SK-N-SH treated with all-trans-retinoic acid at 6 μM for 48 hours (cell line): ENCODE data around the gene LMTK2.

Experiments used
- ATAC-seq: fragments of 200-7000 bp; cut with Tn5 transposase; 3 replicates; pipeline ENCODE4 v1.9.1; 2020; ENCODE audit warnings: mild to moderate bottlenecking, moderate library complexity
- ARNTL ChIP-seq: fragments of 450-650 bp; formaldehyde crosslinking; IDR thresholded peaks from 2 replicates; pipeline ENCODE4 v1.5.0; 2020; ENCODE audit warnings: low read depth, mild to moderate bottlenecking, moderate library complexity, borderline replicate concordance
- BACH2 ChIP-seq: fragments of 250-450 bp; sonication (Bioruptor Pico); IDR thresholded peaks from 2 replicates; pipeline ENCODE4 v1.9.0; 2021; ENCODE audit warnings: mild to moderate bottlenecking, borderline replicate concordance
- ESRRG ChIP-seq: fragments of 250-450 bp; sonication (Bioruptor Pico); IDR thresholded peaks from 2 replicates; pipeline ENCODE4 v1.6.1; 2021; ENCODE audit warnings: mild to moderate bottlenecking
- GLIS3 ChIP-seq: fragments of 250-450 bp; sonication (Bioruptor Pico); IDR thresholded peaks from 2 replicates; pipeline ENCODE4 v1.5.0; 2020; ENCODE audit warnings: mild to moderate bottlenecking, moderate library complexity
- OSR1 ChIP-seq: fragments of 250-450 bp; sonication (Bioruptor Pico); IDR thresholded peaks from 2 replicates; pipeline ENCODE4 v1.8.0; 2022; ENCODE audit warnings: moderate library complexity, mild to moderate bottlenecking, inconsistent platforms
- PPARA ChIP-seq: fragments of 250-450 bp; sonication (Bioruptor Pico); IDR thresholded peaks from 2 replicates; pipeline ENCODE4 v1.5.0; 2020; ENCODE audit warnings: mild to moderate bottlenecking, borderline replicate concordance
- SNAI2 ChIP-seq: fragments of 250-450 bp; sonication (Bioruptor Pico); IDR thresholded peaks from 2 replicates; pipeline ENCODE4 v1.5.0; 2020; ENCODE audit warnings: mild to moderate bottlenecking, moderate library complexity
- TCF4 ChIP-seq: fragments of 250-450 bp; sonication (Bioruptor Pico); IDR thresholded peaks from 2 replicates; pipeline ENCODE4 v1.8.0; 2021; ENCODE audit warnings: mild to moderate bottlenecking, moderate library complexity, borderline replicate concordance
- TOX ChIP-seq: fragments of 250-450 bp; sonication (Bioruptor Pico); IDR thresholded peaks from 2 replicates; pipeline ENCODE4 v1.8.0; 2021; ENCODE audit warnings: mild to moderate bottlenecking, moderate library complexity, borderline replicate concordance
- ZC3H10 ChIP-seq: fragments of 250-450 bp; sonication (Bioruptor Pico); IDR thresholded peaks from 2 replicates; pipeline ENCODE4 v1.5.1; 2021; ENCODE audit warnings: mild to moderate bottlenecking, moderate library complexity
- ZFP3 ChIP-seq: fragments of 250-450 bp; sonication (Bioruptor Pico); IDR thresholded peaks from 2 replicates; pipeline ENCODE4 v1.5.0; 2020; ENCODE audit warnings: mild to moderate bottlenecking, moderate library complexity
- ZFP30 ChIP-seq: fragments of 450-650 bp; formaldehyde crosslinking; IDR thresholded peaks from 2 replicates; pipeline ENCODE4 v1.5.0; 2022; ENCODE audit warnings: mild to moderate bottlenecking, moderate library complexity
- ZNF565 ChIP-seq: fragments of 450-650 bp; formaldehyde crosslinking; conservative IDR thresholded peaks from 2 replicates; pipeline ENCODE4 v1.5.0; 2020; ENCODE audit warnings: low read depth, mild to moderate bottlenecking, moderate library complexity
- ZNF70 ChIP-seq: fragments of 450-650 bp; formaldehyde crosslinking; IDR thresholded peaks from 2 replicates; pipeline ENCODE4 v1.5.0; 2020; ENCODE audit warnings: mild to moderate bottlenecking, moderate library complexity
- ZNF8 ChIP-seq: fragments of 450-650 bp; formaldehyde crosslinking; IDR thresholded peaks from 2 replicates; pipeline ENCODE4 v1.5.0; 2020; ENCODE audit warnings: mild to moderate bottlenecking, moderate library complexity
- TF ChIP-seq, protein P1 (sequence below): fragments of 250-450 bp; sonication (Bioruptor Pico); IDR thresholded peaks from 2 replicates; pipeline ENCODE4 v1.8.0; 2021; ENCODE audit warnings: low read depth, mild to moderate bottlenecking, moderate library complexity, borderline replicate concordance
- TF ChIP-seq, protein P2 (sequence below): fragments of 250-450 bp; sonication (Bioruptor Pico); IDR thresholded peaks from 2 replicates; pipeline ENCODE4 v1.5.1; 2020; ENCODE audit warnings: low read depth, mild to moderate bottlenecking, moderate library complexity
- TF ChIP-seq, protein P3 (sequence below): fragments of 250-450 bp; sonication (Bioruptor Pico); IDR thresholded peaks from 2 replicates; pipeline ENCODE4 v1.5.0; 2020; ENCODE audit warnings: mild to moderate bottlenecking, moderate library complexity

Gene LMTK2

DNA sequence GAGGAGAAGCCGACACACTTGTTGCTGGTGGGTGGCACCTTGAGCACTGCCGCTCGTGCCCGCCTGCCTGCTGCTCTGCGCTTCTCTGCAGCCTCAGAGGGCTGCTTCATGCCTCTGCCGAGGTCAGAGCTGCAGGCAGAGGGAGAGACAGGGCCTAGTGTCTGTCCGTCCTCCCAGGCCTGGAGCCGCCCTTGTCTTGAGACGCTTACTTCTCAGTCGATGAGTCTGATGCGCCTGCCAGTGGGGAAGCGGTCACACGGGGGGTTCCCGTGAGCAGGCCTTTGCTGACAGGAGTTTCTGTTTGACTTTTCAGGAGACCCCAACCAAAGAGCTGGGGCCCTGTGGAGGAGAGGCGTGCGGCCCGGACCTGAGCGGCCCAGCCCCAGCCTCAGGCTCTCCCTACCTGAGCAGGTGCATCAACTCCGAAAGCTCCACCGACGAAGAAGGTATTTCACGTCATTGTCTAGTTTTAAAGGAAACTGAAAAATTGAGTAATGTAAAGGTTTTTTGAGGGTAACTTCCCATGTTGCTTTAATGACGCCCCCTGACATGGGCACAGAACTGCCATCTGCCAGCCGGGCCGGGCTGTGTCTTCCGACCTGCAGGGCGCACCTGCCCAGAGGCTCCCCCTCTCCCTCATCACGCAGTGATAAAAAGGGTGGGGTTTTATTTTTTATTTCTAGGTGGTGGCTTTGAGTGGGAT is 96.8 kb downstream of the LMTK2 start (continued):
- TF ChIP-seq, protein P1, sequence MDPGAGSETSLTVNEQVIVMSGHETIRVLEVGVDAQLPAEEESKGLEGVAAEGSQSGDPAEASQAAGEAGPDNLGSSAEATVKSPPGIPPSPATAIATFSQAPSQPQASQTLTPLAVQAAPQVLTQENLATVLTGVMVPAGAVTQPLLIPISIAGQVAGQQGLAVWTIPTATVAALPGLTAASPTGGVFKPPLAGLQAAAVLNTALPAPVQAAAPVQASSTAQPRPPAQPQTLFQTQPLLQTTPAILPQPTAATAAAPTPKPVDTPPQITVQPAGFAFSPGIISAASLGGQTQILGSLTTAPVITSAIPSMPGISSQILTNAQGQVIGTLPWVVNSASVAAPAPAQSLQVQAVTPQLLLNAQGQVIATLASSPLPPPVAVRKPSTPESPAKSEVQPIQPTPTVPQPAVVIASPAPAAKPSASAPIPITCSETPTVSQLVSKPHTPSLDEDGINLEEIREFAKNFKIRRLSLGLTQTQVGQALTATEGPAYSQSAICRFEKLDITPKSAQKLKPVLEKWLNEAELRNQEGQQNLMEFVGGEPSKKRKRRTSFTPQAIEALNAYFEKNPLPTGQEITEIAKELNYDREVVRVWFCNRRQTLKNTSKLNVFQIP: no peak
- TF ChIP-seq BACH2 (CRISPR knock-in tag): no peak
- TF ChIP-seq TCF4 (CRISPR knock-in tag): no peak
- no peak for TF ChIP-seq ZFP30 (CRISPR knock-in tag)
- TF ChIP-seq ZFP3: no peak
- TF ChIP-seq, protein P2, sequence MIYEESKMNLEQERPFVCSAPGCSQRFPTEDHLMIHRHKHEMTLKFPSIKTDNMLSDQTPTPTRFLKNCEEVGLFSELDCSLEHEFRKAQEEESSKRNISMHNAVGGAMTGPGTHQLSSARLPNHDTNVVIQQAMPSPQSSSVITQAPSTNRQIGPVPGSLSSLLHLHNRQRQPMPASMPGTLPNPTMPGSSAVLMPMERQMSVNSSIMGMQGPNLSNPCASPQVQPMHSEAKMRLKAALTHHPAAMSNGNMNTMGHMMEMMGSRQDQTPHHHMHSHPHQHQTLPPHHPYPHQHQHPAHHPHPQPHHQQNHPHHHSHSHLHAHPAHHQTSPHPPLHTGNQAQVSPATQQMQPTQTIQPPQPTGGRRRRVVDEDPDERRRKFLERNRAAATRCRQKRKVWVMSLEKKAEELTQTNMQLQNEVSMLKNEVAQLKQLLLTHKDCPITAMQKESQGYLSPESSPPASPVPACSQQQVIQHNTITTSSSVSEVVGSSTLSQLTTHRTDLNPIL: no peak
- TF ChIP-seq GLIS3 (CRISPR knock-in tag): no peak

DNA sequence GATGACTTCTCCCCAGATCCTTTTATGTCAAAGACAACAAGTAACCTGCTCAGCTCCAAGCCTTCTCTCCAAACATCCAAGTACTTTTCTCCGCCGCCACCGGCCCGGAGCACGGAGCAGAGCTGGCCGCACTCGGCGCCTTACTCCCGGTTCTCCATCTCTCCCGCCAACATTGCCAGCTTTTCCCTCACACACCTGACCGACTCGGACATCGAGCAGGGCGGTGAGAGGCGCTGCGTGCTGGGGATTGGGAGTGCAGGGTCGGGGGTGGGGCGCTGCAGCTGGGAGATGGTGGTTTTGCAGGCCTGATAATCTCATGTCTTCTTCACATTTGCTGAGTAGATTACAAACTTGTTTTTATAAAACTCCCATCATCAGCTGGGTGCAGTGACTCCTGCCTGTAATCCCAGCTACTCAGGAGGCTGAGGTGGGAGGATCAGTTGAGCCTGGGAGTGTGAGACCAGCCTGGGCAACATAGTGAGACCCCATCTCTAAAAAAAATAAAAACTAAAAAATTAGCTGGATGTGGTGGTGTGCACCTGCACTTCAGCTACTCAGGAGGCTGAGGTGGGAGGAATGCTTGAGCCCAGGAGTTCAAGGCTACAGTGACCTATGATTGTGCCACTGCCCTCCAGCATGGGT is 97.4 kb downstream of the LMTK2 start:
- ATAC-seq: no peak
- TF ChIP-seq PPARA (CRISPR knock-in tag): no peak
- TF ChIP-seq, all 23 proteins: peak for 0

DNA sequence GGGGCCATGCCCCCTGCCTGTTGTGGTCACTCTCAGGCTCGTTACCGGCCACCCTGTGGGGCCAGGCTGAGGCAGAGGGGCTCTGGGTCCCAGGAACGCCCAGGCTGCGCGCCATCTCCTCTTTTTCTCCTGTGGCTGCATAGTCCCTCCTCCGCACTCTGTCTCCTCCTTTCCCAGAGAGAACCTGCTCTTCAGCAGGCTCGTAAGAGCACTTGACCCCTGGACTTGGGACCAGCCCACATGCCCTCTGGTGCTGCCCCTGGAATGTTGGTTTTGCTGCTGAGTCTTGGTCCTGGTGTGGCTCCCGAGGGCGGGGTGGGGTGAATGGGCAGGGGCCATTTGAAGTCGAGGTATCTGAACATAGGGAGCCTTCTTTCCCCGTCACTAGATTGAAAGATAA is 98.0 kb downstream of the LMTK2 start:
- ATAC-seq: no peak
- TF ChIP-seq ZNF565: no peak
- TF ChIP-seq ZNF8: no peak
- no peak for TF ChIP-seq ZFP30 (CRISPR knock-in tag)
- TF ChIP-seq ZFP3: no peak
- no peak for TF ChIP-seq GLIS3 (CRISPR knock-in tag)
- TF ChIP-seq, protein P3, sequence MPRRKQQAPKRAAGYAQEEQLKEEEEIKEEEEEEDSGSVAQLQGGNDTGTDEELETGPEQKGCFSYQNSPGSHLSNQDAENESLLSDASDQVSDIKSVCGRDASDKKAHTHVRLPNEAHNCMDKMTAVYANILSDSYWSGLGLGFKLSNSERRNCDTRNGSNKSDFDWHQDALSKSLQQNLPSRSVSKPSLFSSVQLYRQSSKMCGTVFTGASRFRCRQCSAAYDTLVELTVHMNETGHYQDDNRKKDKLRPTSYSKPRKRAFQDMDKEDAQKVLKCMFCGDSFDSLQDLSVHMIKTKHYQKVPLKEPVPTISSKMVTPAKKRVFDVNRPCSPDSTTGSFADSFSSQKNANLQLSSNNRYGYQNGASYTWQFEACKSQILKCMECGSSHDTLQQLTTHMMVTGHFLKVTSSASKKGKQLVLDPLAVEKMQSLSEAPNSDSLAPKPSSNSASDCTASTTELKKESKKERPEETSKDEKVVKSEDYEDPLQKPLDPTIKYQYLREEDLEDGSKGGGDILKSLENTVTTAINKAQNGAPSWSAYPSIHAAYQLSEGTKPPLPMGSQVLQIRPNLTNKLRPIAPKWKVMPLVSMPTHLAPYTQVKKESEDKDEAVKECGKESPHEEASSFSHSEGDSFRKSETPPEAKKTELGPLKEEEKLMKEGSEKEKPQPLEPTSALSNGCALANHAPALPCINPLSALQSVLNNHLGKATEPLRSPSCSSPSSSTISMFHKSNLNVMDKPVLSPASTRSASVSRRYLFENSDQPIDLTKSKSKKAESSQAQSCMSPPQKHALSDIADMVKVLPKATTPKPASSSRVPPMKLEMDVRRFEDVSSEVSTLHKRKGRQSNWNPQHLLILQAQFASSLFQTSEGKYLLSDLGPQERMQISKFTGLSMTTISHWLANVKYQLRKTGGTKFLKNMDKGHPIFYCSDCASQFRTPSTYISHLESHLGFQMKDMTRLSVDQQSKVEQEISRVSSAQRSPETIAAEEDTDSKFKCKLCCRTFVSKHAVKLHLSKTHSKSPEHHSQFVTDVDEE (CRISPR knock-in tag): no peak

DNA sequence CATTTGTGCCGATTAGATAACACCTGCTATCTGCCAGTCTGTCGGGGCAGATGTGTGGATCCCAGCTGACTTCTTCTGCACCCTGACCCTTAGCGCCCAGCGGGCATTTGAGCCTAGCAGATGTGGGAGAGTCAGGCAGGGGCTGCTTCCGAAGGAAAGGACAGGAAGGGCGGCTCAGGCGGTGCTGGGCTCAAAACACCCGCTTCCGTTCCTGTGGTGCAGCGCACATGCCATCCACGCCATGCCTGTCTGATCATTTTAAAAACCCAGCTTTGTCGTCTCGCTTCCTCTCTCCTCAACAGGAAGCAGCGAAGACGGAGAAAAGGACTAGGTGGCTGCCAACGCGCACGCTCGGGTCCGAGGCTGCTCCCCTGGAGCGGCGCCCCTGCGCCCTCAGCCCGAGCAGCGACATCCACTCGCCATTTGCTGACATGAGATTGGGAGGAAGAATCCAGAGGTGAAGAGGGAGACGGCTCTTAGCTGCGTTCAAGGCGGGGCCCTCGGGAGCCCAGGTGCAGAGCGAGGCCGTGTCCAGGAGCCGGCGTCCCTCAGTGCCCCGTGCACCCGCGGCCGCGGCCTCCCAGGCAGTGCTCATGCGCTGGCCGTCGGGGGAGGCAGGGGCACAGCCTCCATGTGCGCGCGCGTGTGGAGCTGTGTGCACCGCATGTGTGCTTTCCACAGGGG is 98.6 kb downstream of the LMTK2 start:
- no peak for ATAC-seq
- TF ChIP-seq ZNF8: no peak
- TF ChIP-seq GLIS3 (CRISPR knock-in tag): no peak
- TF ChIP-seq ARNTL (CRISPR knock-in tag): no peak
- TF ChIP-seq, all 23 proteins: peak for 0

DNA sequence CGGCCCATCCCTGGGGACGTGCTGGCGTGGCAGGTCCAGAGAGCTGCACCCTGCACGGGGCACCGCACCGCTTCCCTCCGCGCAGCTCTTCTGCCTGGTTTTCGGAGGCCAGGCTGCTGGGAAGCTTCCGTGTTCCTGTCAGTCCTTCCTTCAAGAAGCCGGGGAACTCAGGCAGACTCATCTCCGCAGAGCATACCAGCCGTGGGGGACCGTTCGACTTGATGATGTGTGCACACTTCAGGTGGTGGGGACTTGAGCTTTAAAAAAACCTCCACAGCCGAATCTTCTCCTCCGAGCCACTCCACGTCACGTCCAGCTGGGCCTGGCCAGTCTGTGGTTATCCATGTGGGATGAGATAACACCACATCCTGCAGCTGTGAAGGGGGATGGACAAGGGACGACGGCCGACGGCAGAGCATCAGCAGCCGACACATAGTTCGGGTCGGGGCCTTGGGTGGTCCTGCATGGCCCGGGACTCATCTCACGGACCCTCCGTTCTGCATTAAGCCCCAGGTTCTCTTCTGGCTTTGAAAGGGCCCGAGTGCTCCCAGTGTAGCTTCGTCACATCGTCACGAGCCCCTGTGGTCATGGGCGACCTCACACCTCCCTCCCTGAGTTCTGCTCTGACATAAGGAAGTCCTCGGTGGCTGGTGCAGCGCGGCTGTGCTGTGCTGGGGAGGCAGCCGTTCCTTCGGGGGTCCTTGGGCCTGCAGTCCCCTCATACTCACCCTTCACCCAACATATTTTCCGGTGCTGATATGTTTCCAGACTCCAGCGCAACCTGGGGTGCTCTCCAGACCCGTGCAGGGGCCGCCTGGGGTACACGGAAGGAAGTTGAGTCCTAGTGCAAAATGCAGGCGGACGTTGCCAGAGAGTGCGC is 100.0 kb downstream of the LMTK2 start:
- no peak for ATAC-seq
- TF ChIP-seq BACH2 (CRISPR knock-in tag): no peak
- no peak for TF ChIP-seq ZNF70 (CRISPR knock-in tag)
- TF ChIP-seq TCF4 (CRISPR knock-in tag): no peak
- no peak for TF ChIP-seq OSR1 (CRISPR knock-in tag)
- TF ChIP-seq, protein P3 (CRISPR knock-in tag): no peak
- TF ChIP-seq PPARA (CRISPR knock-in tag): no peak
- TF ChIP-seq ESRRG (CRISPR knock-in tag): no peak
- TF ChIP-seq, protein P2: no peak
- TF ChIP-seq ZNF8: no peak
- TF ChIP-seq ZC3H10: no peak
- TF ChIP-seq ZNF565: no peak
- TF ChIP-seq GLIS3 (CRISPR knock-in tag): no peak
- TF ChIP-seq SNAI2 (CRISPR knock-in tag): no peak
- no peak for TF ChIP-seq ARNTL (CRISPR knock-in tag)
- TF ChIP-seq TOX: no peak
